Limb (tissue), 2 donors: ENCODE data around the gene INO80D.
"Not testable (repeated sequence)": the region's sequence is repeated elsewhere in the genome, so short reads cannot be mapped to it uniquely, and the experiment has no call there.

Source experiments
- DNase-seq, 2 donors: peaks; one replicate each; pipeline ENCODE4 v3.0.0-alpha.2; 2016; ENCODE audit errors: extremely low spot score in 2 of 2

The INO80D gene

DNA sequence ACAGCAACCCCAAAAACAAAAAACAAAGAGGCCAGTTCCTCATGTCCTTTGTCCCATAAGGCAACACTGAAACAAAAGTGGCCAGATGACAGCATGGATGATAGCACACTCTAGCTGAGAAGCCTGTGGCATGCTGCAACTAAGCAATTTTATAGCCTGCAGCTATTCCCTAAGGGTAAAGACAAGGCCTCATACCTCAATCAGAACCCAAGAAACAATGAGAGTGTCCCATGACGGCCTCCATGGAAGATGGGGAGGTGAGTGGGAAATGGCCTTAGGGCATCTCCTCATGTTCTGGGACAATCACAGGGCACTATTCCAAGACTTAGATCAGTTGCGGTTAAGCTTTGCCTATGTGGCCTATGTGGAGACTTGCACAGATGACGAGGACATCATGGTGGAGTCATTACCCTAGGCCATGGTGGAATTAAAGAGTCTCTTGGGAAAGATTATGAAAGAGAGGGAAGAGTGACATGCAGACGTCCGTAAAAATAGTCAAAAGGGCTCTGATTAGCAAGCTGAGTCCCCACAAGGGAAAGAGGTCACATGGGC is 103.1 kb downstream of the INO80D start:
- no peak for DNase-seq

DNA sequence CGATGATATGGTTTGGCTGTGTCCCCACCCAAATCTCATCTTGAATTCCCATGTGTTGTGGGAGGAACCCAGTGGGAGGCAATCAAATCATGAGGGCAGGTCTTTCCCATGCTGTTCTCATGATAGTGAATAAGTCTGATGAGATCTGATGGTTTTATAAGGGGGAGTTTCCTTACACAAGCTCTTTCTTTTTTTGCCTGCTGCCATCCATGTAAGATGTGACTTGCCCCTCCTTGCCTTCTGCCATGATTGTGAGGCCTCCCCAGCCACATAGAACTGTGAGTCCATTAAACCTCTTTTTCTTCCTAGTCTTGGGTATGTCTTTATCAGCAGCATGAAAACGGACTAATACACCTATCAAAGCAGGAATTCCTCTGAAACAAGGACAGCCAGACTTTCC is 107.2 kb downstream of the INO80D start:
- DNase-seq = not testable (repeated sequence)

DNA sequence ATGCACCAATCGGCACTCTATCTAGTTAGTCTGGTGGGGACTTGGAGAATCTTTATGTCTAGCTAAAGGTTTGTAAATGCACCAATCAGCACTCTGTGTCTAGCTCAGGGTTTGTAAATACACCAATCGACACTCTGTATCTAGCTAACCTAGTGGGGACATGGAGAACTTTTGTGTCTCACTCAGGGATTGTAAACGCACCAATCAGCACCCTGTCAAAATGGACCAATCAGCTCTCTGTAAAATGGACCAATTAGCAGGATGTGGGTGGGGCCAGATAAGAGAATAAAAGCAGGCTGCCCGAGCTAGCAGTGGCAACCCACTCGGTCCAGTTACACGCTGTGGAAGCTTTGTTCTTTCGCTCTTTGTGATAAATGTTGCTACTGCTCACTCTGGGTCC is 108.3 kb downstream of the INO80D start:
- DNase-seq = not testable (repeated sequence)

DNA sequence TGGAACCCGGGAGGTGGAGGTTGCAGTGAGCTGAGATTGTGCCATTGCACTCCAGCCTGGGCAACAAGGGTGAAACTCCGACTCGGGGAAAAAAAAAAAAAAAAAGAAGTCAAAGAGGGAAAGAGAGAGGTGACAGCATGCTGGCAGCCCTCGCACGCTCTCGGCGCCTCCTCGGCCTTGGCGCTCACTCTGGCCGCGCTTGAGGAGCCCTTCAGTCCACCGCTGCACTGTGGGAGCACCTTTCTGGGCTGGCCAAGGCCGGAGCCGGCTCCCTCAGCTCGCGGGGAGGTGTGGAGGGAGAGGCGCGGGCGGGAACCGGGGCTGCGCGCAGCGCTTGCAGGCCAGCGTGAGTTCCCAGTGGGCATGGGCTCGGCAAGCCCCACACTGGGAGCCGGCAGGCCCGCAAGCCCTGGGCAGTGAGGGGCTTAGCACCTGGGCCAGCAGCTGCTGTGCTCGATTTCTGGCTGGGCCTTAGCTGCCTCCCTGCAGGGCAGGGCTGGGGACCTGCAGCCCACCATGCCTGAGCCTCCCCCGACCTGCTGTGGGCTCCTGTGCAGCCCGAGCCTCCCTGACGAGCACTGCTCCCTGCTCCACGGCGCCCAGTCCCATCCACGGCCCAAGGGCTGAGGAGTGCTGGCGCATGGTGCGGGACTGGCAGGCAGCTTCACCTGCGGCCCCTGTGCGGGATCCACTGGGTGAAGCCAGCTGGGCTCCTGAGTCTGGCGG is 108.9 kb downstream of the INO80D start:
- not testable (repeated sequence) for DNase-seq

DNA sequence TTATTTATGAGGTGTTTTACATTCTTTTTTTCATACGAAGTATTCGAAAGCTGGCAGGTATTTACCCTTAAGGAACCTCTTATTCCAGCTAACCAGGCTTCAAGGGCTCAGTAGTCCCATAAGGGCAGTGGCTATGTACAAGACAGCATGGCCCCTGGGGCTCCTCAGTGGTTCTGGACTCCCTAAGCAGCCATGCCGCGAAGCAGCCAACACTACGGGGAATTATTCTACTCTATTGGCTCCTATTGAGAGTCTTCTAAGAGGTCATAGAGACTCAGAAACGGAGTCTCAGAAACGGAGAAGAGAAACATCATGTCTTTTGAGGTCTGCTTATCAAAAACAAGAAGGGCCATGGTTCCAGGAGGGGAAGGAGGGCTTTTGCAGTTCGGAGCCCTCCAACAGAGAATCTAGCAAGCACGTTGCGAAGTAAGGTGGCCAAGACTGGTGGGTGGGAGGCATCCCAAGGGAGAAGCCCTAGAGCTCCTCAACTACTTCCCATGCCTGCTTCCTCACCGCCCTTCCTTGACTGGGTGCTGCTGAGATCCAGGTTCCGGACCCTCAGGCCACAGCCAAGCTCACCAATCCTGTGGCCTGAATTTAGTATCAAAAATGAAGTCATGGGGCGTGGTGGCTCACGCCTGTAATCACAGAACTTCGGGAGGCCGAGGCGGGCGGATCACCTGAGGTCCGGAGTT is 109.7 kb downstream of the INO80D start:
- no peak for DNase-seq

DNA sequence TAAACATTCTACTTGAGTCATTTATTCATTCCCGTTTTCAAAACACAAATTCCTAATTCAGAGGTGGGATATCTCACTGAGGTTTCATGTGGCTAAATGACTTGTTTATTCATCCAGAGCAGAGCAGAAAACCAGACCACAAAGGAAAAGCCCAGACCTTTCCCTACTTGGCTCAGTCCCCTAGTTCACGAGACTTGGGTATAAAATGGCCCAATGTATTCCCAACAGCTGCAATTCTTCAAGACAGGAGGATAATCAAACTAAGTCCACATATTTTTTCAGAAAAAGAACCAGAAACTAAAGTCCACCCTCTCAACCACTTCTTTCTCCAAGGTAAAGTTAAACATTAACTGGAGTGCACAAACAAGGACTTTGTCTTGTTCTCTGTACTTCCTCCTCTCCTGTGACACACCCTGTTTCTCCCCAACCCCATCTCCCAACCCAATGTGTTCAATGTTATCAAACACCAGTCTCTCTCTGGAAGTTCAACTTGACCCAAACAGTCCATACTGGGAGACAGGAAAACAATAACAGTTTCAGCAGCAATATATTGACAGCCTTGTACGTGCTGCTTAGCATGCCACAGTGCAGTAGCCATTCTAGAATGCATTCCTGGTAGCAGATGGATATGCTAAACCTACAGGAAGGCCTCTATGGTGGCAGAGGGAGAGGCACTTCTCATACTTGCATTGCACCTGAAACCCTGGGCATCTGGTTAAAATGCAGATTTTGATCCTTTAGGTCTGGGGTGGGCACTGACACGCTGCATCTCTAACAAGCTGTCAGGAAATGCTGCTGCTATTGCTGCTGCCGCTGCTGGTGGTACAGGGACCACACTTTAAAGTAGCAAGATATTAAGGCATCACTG is 110.7 kb downstream of the INO80D start:
- DNase-seq = no peak

DNA sequence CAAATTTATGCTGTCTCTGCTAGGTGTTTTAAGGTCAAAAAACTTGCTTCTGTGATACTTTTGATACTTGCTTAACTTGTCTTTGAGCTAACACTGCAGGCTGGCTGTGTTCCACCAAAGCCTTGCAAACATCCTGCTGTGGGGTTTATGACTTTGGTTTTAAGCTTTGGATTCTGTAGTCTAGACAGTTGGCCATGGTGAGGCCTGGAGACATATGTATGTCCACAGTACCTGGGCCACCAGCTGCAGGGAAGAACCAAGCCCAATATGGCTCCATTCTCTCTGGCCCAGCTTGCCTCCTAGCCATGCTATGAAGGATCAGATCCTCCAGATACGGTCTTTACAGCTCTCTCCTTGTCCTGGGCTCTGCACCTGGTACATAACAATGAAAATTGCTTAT is 113.9 kb downstream of the INO80D start:
- DNase-seq = no peak

DNA sequence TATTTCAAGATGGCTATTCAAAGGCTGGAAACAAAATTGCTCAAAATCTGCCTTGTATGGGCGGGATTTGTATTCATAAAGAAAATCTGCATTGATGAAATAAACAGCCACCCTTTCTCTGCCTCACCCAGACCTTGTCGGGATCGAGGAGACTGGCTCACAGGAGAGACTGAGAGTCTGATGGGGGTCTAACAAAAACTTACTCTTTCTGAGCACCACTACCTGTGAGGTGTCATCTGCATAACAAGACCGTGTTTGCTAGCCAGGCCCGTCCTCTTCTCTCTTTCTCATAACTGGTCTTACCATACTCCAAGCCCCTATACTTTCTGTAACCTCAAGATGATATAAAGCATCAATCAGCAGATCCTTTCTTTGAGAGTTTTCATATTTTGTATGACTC is 115.6 kb downstream of the INO80D start:
- DNase-seq = no peak

DNA sequence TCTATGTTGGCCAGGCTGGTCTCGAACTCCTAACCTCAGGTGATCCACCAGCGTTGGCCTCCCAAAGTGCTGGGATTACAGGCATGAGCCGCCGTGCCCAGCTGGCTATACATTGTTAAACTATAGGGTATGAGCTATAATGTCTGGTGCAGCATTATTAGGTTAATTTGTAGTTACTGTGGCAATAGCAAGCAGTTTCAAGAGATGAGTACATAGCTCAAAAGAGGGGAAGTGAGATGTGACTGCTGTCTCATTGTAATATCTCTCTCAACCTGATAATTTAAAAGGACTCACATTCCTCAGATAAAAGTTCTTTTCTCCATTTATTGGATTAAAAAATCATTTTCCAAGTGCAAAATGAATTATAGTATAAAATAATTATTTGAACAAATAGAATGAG is 116.4 kb downstream of the INO80D start:
- DNase-seq = no peak

DNA sequence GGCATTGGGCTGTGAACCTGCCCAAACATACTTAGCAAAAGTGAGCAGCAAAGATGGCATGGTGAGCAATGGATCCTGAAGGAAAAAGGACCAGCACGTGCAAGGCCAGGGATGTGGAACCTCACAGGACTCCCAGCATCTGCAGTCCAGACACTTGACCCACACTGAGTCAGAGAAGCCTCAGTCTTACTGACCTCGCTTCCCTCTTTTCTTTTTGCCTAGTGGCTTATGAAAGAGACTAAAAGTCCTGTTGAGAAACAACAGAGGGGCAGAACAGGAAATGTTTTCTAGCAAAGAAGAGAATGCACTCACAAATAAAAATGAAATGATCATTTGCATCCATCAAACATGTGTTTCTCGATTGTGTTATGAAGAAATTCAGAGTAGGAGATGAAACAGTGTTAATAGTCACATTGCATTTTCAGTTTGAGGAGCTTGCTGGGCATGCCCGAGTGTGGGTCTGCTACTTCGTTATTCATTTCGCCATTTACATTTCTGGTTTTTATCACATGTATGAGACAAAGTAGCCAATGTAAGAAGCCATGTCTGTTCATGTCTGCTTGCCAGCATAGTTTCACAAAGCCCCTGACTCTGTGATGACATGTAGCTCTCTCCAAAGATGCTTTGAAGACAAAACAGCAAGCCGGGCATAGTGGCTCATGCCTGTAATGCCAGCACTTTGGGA is 118.4 kb downstream of the INO80D start:
- no peak for DNase-seq

DNA sequence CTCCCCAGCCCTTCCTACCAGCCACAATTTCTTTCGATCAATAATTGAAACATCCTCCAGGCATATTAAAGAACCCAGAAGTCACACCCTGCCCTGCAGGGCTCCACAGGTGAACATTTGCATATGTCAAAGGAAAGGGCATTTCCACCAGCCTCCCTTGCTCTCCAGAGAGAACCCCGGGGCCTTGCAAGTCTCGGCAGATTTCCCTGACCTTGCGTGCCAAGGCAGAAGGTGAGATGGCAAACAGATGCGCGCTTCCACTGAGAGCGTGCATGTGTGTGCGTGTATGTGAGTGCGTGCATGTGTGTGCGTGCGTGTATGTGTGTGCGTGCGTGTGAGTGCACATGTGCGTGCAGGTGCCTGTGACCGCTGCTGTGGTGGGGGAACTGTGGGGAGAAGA is 120.3 kb downstream of the INO80D start:
- DNase-seq = no peak

DNA sequence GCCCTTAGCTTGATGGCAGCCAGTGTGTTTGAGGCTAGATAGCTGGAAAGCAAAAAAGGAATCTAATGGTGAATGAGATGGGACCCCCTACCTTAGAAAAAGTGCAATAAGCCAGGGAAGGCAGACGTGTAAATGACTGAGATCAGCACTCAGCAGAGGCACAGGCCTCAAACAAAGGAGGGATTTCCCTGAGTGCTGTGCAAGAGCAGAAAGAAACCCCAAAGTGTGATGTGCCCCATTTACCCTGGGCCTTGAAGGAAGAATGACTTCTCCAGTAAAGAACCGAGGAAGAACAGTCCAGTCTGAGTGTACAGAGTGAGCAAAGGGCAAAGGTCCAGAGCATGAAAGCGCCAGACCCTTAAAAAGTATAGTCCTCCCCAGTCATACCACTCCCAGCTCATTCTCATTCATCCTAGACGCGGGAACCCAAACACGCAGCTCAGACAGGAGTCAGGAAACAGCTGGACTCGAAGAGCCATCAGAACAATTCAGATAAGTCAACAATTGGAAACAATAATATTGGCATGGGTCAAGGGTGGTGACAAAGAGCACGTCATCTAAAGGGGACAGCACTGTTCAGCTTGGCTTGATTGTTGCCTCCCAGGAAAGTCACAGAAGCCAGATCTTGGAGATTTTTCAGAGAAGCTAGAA is 121.7 kb downstream of the INO80D start:
- no peak for DNase-seq

DNA sequence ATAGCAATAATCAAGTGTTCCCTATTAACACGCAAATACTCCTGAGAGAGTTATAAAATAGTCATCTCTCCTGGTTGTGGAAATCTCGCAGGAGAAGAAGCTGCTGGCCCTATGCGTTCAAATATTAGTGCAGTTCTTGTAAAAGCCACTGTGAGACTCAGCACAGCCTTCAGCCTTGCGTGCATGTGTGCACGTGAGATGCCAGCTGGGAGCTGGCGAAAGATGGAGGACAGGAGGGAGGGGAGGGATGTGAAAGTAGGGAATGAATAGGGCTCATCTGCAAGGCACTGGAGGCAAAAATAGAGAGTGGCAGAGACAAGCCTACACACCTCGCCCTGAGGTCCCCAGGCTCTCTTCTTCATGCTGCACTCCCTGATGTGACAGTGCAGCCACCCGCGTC is 126.5 kb downstream of the INO80D start:
- DNase-seq = no peak

DNA sequence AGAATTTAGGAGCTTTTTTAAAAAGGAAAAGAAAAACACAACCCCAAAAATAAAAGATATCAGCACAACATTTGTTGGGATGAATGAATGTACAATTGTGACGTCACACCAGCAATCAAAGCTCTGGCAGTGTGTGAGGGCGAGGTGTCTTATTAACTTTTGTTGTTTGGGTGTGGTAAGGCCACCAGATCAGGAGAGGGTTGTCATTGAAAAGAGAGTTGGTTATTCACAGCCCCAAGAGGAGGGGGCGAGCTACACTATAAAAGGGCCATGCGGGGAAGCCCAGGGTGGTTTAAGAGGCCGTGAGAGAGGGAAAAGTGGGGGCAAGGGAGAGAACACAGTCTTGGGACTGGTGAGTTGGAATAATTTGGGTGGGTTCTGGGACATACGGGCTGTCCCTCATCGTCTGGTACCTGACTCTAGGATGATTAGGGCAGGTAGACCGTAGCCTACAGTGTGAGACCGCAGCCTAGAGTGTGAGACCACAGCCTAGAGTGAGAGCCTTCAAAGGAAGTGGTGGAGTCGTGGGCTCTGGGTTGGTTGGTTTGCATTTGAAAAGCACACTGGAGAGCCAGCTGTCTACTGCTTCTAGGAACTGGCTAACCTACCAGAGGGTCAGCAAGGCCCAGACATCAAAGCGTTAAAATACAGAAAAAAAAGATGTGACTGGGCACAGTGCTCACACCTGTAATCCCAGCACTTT is 128.4 kb downstream of the INO80D start:
- no peak for DNase-seq

DNA sequence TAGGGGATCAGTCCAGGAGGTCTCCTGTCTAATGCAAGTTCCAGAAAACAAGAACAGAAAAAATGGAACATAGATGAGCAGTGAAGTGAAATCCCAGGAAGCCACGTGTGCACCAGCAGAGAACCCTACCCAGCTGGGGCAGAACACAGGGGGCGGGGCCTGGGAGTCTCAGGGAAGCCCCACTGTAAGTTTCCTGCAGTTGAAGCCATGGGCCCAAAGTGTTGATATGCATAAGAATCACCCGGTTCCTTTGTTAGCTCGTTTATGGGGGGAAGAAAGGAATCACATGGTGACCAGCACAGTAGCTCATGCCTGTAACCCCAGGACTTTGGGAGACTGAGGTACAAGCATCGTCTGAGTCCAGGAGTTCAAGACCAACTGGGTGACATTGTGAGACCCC is 131.3 kb downstream of the INO80D start:
- no peak for DNase-seq

DNA sequence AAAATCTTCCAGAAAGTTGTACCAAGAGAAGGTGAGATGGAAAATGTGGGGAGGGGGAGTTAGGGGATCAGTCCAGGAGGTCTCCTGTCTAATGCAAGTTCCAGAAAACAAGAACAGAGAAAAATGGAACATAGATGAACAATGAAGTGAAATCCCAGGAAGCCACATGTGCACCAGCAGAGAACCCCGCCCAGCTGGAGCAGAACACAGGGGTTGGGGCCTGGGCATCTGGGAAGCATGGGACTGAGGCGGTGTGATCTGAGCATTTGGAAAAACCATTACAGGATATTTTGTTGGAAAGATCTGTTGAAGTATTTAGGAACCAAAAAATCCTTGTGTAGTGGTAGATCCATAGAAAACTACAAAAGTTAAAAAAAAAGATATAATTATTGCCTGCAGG is 133.7 kb downstream of the INO80D start:
- DNase-seq = no peak

DNA sequence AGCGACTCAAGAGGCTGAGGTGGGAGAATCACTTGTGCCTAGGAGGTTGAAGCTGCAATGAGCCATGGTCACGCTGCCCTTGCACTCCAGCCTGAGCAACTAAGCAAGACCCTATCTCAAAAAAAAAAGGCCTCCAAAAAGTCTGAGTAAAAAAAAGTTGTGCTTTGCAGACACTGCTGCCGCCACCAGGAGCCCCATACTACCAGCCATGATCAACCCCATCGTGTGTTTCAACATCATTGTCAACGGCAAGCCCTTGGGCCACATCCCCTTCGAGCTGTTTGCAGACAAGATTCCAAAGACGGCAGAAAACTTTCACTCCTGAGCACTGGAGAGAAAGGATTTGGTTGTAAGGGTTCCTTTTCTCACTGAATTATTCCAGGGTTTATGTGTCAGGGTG is 137.1 kb downstream of the INO80D start:
- no peak for DNase-seq

DNA sequence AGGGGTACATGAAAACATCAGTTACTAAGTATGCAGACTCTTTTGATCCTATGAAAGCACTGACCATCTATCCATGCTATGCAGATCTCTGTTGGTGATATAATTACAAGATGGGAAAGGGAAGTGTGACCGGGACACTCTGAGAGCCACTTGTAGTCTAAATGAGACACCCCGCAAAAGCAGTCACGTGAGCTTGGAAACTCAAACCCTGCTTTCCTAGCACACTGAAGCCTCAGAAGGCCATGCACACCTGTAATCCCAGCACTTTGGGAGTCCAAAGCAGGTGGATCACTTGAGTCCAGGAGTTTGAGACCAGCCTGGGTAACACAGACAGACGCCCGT is 137.5 kb downstream of the INO80D start:
- DNase-seq = no peak

DNA sequence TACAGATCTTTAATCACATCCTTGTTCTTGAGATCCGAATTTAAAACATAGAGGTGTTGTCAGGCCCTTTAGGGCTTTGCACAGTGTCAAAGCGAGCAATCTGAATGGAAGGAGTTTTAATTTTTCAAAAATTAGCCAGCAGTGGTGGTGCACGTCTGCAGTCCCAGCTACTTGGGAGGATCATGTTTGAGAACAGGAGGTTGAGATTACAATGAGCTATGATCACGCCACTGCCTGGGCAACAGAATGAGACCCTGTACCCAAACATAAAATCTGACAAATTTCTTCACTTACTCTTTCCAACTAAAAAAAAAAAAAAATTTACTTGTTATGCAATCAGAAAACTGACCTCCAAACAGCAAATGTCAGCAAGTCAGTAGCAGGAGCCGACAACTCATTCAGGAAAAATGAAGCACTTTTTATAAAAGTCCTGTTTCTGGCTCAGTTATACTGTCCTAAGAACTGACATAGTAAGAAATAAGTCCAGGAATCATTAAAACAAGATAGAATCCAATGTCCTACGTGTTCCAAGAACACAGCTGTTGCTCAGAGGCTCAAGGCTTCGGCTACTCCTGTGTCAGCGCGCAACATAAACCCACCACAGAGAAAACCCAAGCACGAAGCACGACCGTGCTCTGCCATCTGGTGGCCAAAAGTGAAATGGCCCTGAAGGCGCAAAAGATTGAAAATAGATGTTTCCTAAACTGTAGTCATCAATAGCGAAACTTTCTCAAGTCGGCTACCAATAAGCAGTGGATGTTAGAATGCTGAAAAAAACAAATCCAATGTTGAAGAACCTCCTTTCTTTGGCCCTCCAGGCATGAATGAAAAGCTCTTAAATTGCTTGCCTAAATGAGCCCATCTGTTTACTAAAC is 138.1 kb downstream of the INO80D start:
- peak; percentile 85 to 91 for DNase-seq
